OCI-LY3 (cell line): ENCODE data around the gene APBA1.

Experiments
- EZH2phosphoT487 ChIP-seq: fragments of 200-600 bp; shearing (Covaris generic); IDR thresholded peaks from 2 replicates; pipeline ENCODE4 v1.6.1; 2018; ENCODE audit warnings: antibody characterized with exemption, mixed run types, low read depth
- TF ChIP-seq, protein P1 (sequence below): fragments of 200-600, 300-600 bp; sonication (generic); IDR thresholded peaks from 2 replicates; pipeline ENCODE4 v1.5.1; 2014; ENCODE audit warnings: antibody characterized with exemption, low read length, low read depth

DNA sequence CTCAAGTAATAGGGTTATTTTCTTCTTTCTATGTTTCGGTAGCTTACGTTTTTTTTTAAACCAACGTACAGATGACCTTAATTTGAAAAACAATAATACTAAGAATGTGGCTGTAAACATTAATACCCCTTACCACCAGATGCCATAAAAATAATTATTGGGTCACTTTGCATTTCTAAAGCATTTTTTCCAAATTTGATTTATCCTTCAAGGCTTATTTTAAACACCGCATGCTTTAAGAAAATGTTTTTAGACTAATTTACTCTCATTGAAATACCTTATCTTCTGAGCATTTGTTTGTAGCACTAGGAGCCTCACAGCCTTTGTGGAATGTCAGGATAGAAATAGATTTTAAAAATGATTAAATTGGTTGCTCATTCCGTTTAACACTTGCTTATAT, 5.8 kb upstream of the APBA1 start:
- TF ChIP-seq, protein P1, sequence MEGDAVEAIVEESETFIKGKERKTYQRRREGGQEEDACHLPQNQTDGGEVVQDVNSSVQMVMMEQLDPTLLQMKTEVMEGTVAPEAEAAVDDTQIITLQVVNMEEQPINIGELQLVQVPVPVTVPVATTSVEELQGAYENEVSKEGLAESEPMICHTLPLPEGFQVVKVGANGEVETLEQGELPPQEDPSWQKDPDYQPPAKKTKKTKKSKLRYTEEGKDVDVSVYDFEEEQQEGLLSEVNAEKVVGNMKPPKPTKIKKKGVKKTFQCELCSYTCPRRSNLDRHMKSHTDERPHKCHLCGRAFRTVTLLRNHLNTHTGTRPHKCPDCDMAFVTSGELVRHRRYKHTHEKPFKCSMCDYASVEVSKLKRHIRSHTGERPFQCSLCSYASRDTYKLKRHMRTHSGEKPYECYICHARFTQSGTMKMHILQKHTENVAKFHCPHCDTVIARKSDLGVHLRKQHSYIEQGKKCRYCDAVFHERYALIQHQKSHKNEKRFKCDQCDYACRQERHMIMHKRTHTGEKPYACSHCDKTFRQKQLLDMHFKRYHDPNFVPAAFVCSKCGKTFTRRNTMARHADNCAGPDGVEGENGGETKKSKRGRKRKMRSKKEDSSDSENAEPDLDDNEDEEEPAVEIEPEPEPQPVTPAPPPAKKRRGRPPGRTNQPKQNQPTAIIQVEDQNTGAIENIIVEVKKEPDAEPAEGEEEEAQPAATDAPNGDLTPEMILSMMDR, result no peak
- TF ChIP-seq EZH2phosphoT487, result no peak
